Ovary (tissue), 3 donors: ENCODE results near the gene ELP5.

Experiments used
- EP300 ChIP-seq: sonication (generic); formaldehyde crosslinking; IDR thresholded peaks from one replicate; pipeline ENCODE4 v1.6.1; 2017; ENCODE audit warnings: antibody characterized with exemption
- POLR2A ChIP-seq: fragments of 450-650 bp; IDR thresholded peaks from one replicate; pipeline ENCODE4 v1.6.1; 2017; ENCODE audit warnings: antibody characterized with exemption, mild to moderate bottlenecking, moderate library complexity
- TF ChIP-seq, protein P1 (sequence below), 3 donors: fragments of 450-650 bp in 2 of 3; fragments of 200-600 bp in 1 of 3; IDR thresholded peaks; one replicate each; pipeline versions ENCODE4 v1.5.1 to v1.8.0; 2016 to 2022; ENCODE audit warnings: antibody characterized with exemption in 3 of 3, mild to moderate bottlenecking in 1 of 3
- donor health status: DM: no; HTN: no; CAD: no.

DNA sequence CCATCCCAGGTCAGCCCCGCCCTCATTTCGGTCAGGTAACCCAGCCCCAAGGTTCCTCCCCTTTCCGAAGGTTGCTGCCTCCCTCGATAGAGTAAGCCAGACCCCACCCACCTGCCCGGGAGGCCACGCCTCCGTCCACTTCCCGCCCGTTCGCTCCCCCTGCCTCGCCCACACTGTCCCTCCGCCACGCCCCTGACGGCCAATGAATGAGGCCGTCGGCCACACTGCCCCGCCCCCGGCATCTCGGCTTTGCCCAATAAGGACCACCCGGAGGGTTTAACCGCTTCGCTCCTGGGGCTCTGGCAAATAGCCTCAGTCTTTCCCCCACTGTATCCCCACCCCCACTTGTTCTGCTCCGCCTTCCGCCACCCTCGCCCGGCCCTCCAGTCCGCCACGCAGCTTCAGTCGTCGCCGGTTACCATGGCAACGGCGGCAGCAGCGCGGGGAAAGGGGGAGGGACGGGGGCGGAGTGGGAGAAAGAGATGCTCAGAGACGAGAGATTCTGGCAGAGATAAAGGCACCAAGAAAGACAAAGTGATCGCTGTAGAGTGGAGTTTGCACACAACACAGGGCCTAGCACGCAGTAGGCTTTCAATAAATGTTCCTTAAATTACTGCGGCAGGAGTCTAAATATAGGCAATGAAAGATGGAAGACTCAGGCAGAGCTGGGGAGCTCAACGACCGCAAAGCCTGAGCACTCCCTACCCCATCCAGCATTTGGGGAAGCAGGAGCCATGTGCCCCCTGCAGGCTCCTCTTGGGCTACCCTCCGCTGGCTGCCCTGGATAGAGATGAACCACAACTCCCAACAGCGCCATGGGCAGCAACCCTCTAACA lies 37.5 kb upstream of the ELP5 start:
- TF ChIP-seq, protein P1, sequence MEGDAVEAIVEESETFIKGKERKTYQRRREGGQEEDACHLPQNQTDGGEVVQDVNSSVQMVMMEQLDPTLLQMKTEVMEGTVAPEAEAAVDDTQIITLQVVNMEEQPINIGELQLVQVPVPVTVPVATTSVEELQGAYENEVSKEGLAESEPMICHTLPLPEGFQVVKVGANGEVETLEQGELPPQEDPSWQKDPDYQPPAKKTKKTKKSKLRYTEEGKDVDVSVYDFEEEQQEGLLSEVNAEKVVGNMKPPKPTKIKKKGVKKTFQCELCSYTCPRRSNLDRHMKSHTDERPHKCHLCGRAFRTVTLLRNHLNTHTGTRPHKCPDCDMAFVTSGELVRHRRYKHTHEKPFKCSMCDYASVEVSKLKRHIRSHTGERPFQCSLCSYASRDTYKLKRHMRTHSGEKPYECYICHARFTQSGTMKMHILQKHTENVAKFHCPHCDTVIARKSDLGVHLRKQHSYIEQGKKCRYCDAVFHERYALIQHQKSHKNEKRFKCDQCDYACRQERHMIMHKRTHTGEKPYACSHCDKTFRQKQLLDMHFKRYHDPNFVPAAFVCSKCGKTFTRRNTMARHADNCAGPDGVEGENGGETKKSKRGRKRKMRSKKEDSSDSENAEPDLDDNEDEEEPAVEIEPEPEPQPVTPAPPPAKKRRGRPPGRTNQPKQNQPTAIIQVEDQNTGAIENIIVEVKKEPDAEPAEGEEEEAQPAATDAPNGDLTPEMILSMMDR (IDR thresholded peaks at IDR 0.05), result peak in 2 of 3 donors; percentile 53 to 57
- TF ChIP-seq POLR2A (no peak), EP300 (peak; percentile 14)
